B cell (primary cell): ENCODE data around the gene CIDEC. TPM values are rescaled to one million over a fixed set of nuclear protein-coding genes. Genes with fewer than 3 reads are reported as not detected.

ENCODE experiments used
- ATAC-seq: fragments of 200-7000 bp; cut with Tn5 transposase; one replicate; pipeline ENCODE4 v1.10.0; 2021; ENCODE audit warnings: low read depth, mild to moderate bottlenecking, moderate number of reproducible peaks, moderate library complexity
- CTCF ChIA-PET: fragments of 350-600 bp; sonication (Branson Sonifier 250); formaldehyde crosslinking; loops from one replicate; lab custom pipeline; 2021; ENCODE audit warnings: antibody characterized with exemption, inconsistent platforms; lab: Charles Lee
- POLR2A ChIA-PET: fragments of 350-600 bp; sonication (Branson Sonifier 250); formaldehyde crosslinking; loops from one replicate; lab custom pipeline; 2021; ENCODE audit warnings: antibody characterized with exemption; lab: Charles Lee
- DNase-seq: peaks from one replicate; pipeline ENCODE4 v3.0.0; 2013
- H2AFZ ChIP-seq: 2 replicates; pipeline ENCODE4 v1.6.1; 2012; ENCODE audit warnings: mild to moderate bottlenecking, low read depth, low read length; ENCODE audit not compliant: insufficient read depth, poor library complexity, severe bottlenecking
- H3K27ac ChIP-seq, 2 donors: 1 replicate in 1 of 2; 2 replicates in 1 of 2; pipeline ENCODE4 v1.5.1; 2012 to 2013; ENCODE audit warnings: low read length in 2 of 2, mild to moderate bottlenecking in 2 of 2, moderate library complexity in 1 of 2
- H3K27me3 ChIP-seq, 4 experiments: fragments of 200-600 bp in 1 of 4; sonication (generic) in 1 of 4; replicated peaks in 1 of 4; 1 replicate in 2 of 4; 2 replicates in 2 of 4; pipeline versions ENCODE4 v1.6.1 to v1.7.0; 2013 to 2016; ENCODE audit warnings: low read length in 3 of 4, mild to moderate bottlenecking in 2 of 4, mixed read lengths in 1 of 4, moderate library complexity in 1 of 4; ENCODE audit not compliant: insufficient read depth in 4 of 4, control insufficient read depth in 3 of 4; ENCODE audit errors: control extremely low read depth in 1 of 4
- H3K36me3 ChIP-seq, 2 experiments: replicated peaks in 1 of 2; 1 replicate in 1 of 2; 2 replicates in 1 of 2; pipeline versions ENCODE4 v1.6.1 to v1.7.1; 2013; ENCODE audit warnings: low read length in 1 of 2; ENCODE audit not compliant: insufficient read depth in 2 of 2, control insufficient read depth in 1 of 2; ENCODE audit errors: control extremely low read depth in 1 of 2, extremely low read depth in 1 of 2
- H3K4me1 ChIP-seq, 2 donors: fragments of 200-600 bp in 1 of 2; sonication (generic) in 1 of 2; 1 replicate in 1 of 2; 2 replicates in 1 of 2; pipeline versions ENCODE4 v1.5.1 to v1.6.1; 2013 to 2017; ENCODE audit warnings: low read length in 2 of 2; ENCODE audit not compliant: control insufficient read depth in 2 of 2, insufficient read depth in 2 of 2
- H3K4me2 ChIP-seq: replicated peaks from 2 replicates; pipeline ENCODE3; 2012; ENCODE audit warnings: mild to moderate bottlenecking, low read depth, low read length; ENCODE audit not compliant: poor library complexity, severe bottlenecking
- H3K4me3 ChIP-seq, 5 experiments: fragments of 200-600 bp in 1 of 5; sonication (generic) in 1 of 5; 1 replicate in 3 of 5; 2 replicates in 2 of 5; pipeline versions ENCODE4 v1.5.1 to v1.7.0; 2011 to 2016; ENCODE audit warnings: low read length in 4 of 5, mild to moderate bottlenecking in 4 of 5, low read depth in 2 of 5, control low read depth in 1 of 5, moderate library complexity in 1 of 5; ENCODE audit not compliant: insufficient read depth in 1 of 5; ENCODE audit errors: control extremely low read depth in 1 of 5, extremely low read depth in 1 of 5
- H3K79me2 ChIP-seq: fragments of 200-600 bp; sonication (generic); one replicate; pipeline ENCODE4 v1.6.0; 2016; ENCODE audit warnings: low read length; ENCODE audit not compliant: control insufficient read depth, insufficient read depth
- H3K9ac ChIP-seq: fragments of 200-600 bp; sonication (generic); 2 replicates; pipeline ENCODE4 v1.6.1; 2017; ENCODE audit warnings: mild to moderate bottlenecking, low read length, moderate library complexity
- H3K9me3 ChIP-seq, 3 donors: one replicate each; pipeline versions ENCODE4 v1.6.1 to v1.7.1; 2013; ENCODE audit warnings: low read length in 2 of 3; ENCODE audit not compliant: control insufficient read depth in 2 of 3, insufficient read depth in 1 of 3; ENCODE audit errors: control extremely low read depth in 1 of 3
- H4K20me1 ChIP-seq: 2 replicates; pipeline ENCODE4 v1.6.0; 2012; ENCODE audit warnings: mild to moderate bottlenecking, low read length; ENCODE audit not compliant: insufficient read depth, control insufficient read depth, poor library complexity, severe bottlenecking
- H3K27ac Mint-ChIP-seq: one replicate; pipeline ENCODE4 v1.8.0; 2021; ENCODE audit warnings: mixed read lengths
- H3K27me3 Mint-ChIP-seq: one replicate; pipeline ENCODE4 v1.8.0; 2021; ENCODE audit warnings: mixed read lengths
- H3K4me1 Mint-ChIP-seq: one replicate; pipeline ENCODE4 v1.8.0; 2021; ENCODE audit warnings: mixed read lengths
- H3K4me3 Mint-ChIP-seq: one replicate; pipeline ENCODE4 v1.8.0; 2021; ENCODE audit warnings: mixed read lengths
- H3K9me3 Mint-ChIP-seq: one replicate; pipeline ENCODE4 v1.8.0; 2022; ENCODE audit warnings: mixed read lengths; ENCODE audit not compliant: insufficient read depth
- EZH2 ChIP-seq: IDR thresholded peaks from 2 replicates; pipeline ENCODE4 v1.6.1; 2012; ENCODE audit warnings: borderline replicate concordance, low read depth, mild to moderate bottlenecking, moderate library complexity, low read length; ENCODE audit not compliant: insufficient read depth, poor library complexity, severe bottlenecking
- WGBS: methylation state at CpG from one replicate; pipeline ENCODE4 v1.1.5; 2013; ENCODE audit warnings: missing lambda C conversion rate; ENCODE audit not compliant: insufficient coverage; 5-methylcytosine and 5-hydroxymethylcytosine counted together
- intact Hi-C: fragments of 100-400 bp; cut with micrococcal nuclease; formaldehyde crosslinking; loops from one replicate; pipeline ENCODE4 v1.10.0; 2022
- polyA plus RNA-seq: library from polyadenylated mRNA; depleted of rRNA; stranded (reverse); fragments of >200 nt; gene quantifications from 2 replicates; pipeline ENCODE4 v1.2.3, GENCODE V29; 2012
- total RNA-seq, 2 donors: library from RNA; stranded (reverse); fragments of 120-200 nt in 1 of 2; gene quantifications; 1 replicate in 1 of 2; 2 replicates in 1 of 2; pipeline versions ENCODE4 v1.2.3 to v1.2.4, GENCODE V29; 2013 to 2022
- TF ChIP-seq, protein P1 (sequence below): fragments of 200-600 bp; IDR thresholded peaks from one replicate; pipeline ENCODE4 v1.8.0; 2022; ENCODE audit warnings: antibody characterized with exemption, mild to moderate bottlenecking

The CIDEC gene
- total and polyA plus RNA-seq, 2 donors (not counting 1 experiment from before 2014, with no cell fraction given): not detected

DNA sequence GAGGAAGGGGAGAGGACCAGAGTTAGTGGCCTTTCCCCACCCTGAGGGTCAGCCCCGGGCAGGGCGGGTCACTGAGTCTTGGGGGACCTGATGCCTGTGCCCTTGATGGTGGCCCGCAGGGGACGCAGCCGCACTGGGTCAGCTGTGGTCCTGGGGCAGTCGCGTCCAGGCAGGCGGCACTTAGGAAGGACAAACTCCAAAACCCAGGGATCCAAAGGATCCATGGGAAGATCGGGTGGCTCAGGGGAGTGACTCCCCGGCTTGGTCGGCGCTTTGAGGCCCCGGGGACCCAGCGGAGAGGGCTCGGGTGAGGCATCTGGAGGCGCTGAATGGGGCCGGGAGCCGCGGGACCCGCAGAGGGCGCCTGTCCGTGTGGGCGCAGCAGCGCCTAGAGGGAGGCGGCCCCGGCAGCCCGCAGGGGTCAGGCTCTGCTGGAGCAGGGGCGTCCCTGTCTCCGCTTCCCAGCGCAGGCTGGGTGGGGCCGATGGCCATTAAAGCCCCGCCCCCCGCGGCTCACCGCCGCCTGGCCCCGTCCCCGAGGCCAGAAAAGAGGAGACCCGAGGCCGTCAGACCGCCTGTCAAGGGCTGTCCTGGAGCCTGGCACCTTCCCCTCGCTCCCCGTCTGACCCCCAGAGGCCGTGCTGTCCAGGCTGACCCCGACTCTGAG is 17.5 kb downstream of the CIDEC start:
- Mint-ChIP-seq H3K4me1 (no peaks in the 10 kb centered on the region), H3K4me3 (peak overlapping the region; percentile 39), H3K27me3 (peaks cover 5% of the 10 kb centered on the region), H3K9me3 (no peaks in the 10 kb centered on the region), H3K27ac (no peak overlapping the region)
- Histone ChIP-seq H3K79me2 (no peaks in the 10 kb centered on the region), H2AFZ (peak overlapping the region; percentile 65), H3K4me2 (peak overlapping the region; percentile 68), H3K9me3 (no peaks in the 10 kb centered on the region), H3K36me3 (no peaks in the 10 kb centered on the region), H4K20me1 (no peaks in the 10 kb centered on the region), H3K27me3 (peaks cover 0 to 22% (median 6%) of the 10 kb centered on the region in 4 experiments), H3K4me1 (peaks cover 6 to 8% of the 10 kb centered on the region in 2 donors), H3K4me3 (peak overlapping the region in 2 of 5 experiments; percentile 17 to 36), H3K9ac (peak overlapping the region; percentile 32), H3K27ac (no peak overlapping the region)
- ATAC-seq (peak; percentile 75), DNase-seq (peak; percentile 57)
- TF ChIP-seq EZH2: no peak
- TF ChIP-seq, protein P1, sequence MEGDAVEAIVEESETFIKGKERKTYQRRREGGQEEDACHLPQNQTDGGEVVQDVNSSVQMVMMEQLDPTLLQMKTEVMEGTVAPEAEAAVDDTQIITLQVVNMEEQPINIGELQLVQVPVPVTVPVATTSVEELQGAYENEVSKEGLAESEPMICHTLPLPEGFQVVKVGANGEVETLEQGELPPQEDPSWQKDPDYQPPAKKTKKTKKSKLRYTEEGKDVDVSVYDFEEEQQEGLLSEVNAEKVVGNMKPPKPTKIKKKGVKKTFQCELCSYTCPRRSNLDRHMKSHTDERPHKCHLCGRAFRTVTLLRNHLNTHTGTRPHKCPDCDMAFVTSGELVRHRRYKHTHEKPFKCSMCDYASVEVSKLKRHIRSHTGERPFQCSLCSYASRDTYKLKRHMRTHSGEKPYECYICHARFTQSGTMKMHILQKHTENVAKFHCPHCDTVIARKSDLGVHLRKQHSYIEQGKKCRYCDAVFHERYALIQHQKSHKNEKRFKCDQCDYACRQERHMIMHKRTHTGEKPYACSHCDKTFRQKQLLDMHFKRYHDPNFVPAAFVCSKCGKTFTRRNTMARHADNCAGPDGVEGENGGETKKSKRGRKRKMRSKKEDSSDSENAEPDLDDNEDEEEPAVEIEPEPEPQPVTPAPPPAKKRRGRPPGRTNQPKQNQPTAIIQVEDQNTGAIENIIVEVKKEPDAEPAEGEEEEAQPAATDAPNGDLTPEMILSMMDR: no peak
- WGBS: 17% methylated on average over 44 of the region's 45 CpGs
- ChIA-PET CTCF (no interaction called here), POLR2A (no interaction called here)
- intact Hi-C loops: no loop called here

DNA sequence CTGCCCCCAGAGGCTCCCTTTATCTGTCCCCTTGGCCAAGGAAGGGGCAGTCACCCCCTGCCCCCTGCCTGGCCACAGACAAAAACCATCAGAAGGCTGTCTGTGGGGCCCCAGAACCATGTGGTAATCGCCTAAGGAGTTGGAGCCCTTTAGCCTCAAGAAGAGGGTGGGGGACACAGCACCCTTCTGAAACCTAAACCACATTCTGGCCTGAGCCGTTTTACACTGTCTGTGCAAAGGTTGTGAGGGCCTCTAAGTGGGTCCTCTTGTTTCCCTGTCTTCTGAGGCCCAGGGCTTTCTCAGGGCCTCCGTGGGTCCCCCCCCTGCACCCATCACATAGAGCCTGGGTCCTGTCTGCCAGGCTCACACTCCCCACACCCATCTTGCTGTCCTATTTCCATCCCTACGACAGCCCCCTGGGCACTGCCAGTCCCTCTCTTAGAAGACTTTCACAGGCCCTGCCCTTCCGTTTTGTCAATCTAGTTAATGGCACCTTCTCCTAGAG is 18.4 kb downstream of the CIDEC start:
- no peaks in the 10 kb centered on the region for H3K4me1 Mint-ChIP-seq
- H3K27ac Mint-ChIP-seq: no peak overlapping the region
- Histone ChIP-seq H4K20me1 (no peaks in the 10 kb centered on the region), H3K4me2 (no peak overlapping the region), H3K27ac (no peak overlapping the region), H3K4me3 (no peak overlapping the region), H3K36me3 (no peaks in the 10 kb centered on the region), H3K79me2 (no peaks in the 10 kb centered on the region), H2AFZ (no peak overlapping the region), H3K9me3 (no peaks in the 10 kb centered on the region), H3K4me1 (peaks cover 6 to 8% of the 10 kb centered on the region in 2 donors), H3K27me3 (peaks cover 0 to 22% (median 6%) of the 10 kb centered on the region in 4 experiments), H3K9ac (no peak overlapping the region)
- ChIA-PET CTCF (interaction anchor here (0.6 kb wide), 2 partner anchors 23 to 122 kb away, joined by 3 read pairs; no protein-coding TSS in a partner anchor), POLR2A (no interaction called here)
- DNase-seq (no peak), ATAC-seq (no peak)
- H3K4me3 Mint-ChIP-seq: peak overlapping the region; percentile 12
- no peak for TF ChIP-seq EZH2
- TF ChIP-seq, protein P1: no peak
- WGBS: 89% methylated on average over 5 of the region's 5 CpGs
- H3K27me3 Mint-ChIP-seq: peaks cover 5% of the 10 kb centered on the region
- no peaks in the 10 kb centered on the region for H3K9me3 Mint-ChIP-seq
- intact Hi-C loops: no loop called here
